HG03439 (cell line): ENCODE measurements around the gene BSDC1.
"Not testable (repeated sequence)": the region's sequence is repeated elsewhere in the genome, so short reads cannot be mapped to it uniquely, and the experiment has no call there.

Experiments
- ATAC-seq: cut with Tn5 transposase; IDR thresholded peaks from one replicate; pipeline ENCODE4 v1.9.1; 2021; ENCODE audit warnings: mild to moderate bottlenecking, moderate library complexity; ENCODE audit not compliant: unreplicated experiment

The BSDC1 gene

GRCh38 chr1:32361308-32361673 lies 33.0 kb downstream of the BSDC1 start:
- ATAC-seq, result no peak

GRCh38 chr1:32358435-32358834 lies 35.8 kb downstream of the BSDC1 start:
- no peak for ATAC-seq

GRCh38 chr1:32357614-32358013 lies 36.6 kb downstream of the BSDC1 start:
- ATAC-seq, result no peak

GRCh38 chr1:32356478-32356877 lies 37.8 kb downstream of the BSDC1 start:
- no peak for ATAC-seq

- not testable (repeated sequence) for ATAC-seq
These were observed 38.5 kb downstream of the BSDC1 start for GRCh38 chr1:32355778-32356177.

GRCh38 chr1:32353886-32354570 lies 40.2 kb downstream of the BSDC1 start:
- ATAC-seq, result no peak

- no peak for ATAC-seq
These were observed 40.8 kb downstream of the BSDC1 start for GRCh38 chr1:32353431-32353830.

- no peak for ATAC-seq
These were observed 41.3 kb downstream of the BSDC1 start for GRCh38 chr1:32352831-32353383.

GRCh38 chr1:32352239-32352745 lies 41.9 kb downstream of the BSDC1 start:
- ATAC-seq, result no peak

- peak; percentile 71 for ATAC-seq
These were observed 42.6 kb downstream of the BSDC1 start for GRCh38 chr1:32351399-32352238.

- ATAC-seq, result peak; percentile 45
These were observed 43.3 kb downstream of the BSDC1 start for GRCh38 chr1:32350785-32351398.

GRCh38 chr1:32349211-32349708 lies 45.0 kb downstream of the BSDC1 start:
- ATAC-seq, result no peak

- ATAC-seq, result no peak
These were observed 47.6 kb downstream of the BSDC1 start for GRCh38 chr1:32346532-32347157.

GRCh38 chr1:32345289-32345827 lies 48.9 kb downstream of the BSDC1 start:
- ATAC-seq, result no peak

GRCh38 chr1:32342704-32343103 lies 51.5 kb downstream of the BSDC1 start:
- ATAC-seq, result no peak

- ATAC-seq, result no peak
These were observed 52.3 kb downstream of the BSDC1 start for GRCh38 chr1:32341971-32342370.

- no peak for ATAC-seq
These were observed 53.0 kb downstream of the BSDC1 start for GRCh38 chr1:32341186-32341757.

GRCh38 chr1:32339363-32339978 lies 54.8 kb downstream of the BSDC1 start:
- ATAC-seq, result no peak

GRCh38 chr1:32338637-32339145 lies 55.5 kb downstream of the BSDC1 start:
- ATAC-seq, result no peak
